Measurements from ENCODE around the gene PEA15.

GRCh38 chr1:160210561-160210960 lies 5.4 kb downstream of the PEA15 start:
- TF ChIP-seq, protein P1, sequence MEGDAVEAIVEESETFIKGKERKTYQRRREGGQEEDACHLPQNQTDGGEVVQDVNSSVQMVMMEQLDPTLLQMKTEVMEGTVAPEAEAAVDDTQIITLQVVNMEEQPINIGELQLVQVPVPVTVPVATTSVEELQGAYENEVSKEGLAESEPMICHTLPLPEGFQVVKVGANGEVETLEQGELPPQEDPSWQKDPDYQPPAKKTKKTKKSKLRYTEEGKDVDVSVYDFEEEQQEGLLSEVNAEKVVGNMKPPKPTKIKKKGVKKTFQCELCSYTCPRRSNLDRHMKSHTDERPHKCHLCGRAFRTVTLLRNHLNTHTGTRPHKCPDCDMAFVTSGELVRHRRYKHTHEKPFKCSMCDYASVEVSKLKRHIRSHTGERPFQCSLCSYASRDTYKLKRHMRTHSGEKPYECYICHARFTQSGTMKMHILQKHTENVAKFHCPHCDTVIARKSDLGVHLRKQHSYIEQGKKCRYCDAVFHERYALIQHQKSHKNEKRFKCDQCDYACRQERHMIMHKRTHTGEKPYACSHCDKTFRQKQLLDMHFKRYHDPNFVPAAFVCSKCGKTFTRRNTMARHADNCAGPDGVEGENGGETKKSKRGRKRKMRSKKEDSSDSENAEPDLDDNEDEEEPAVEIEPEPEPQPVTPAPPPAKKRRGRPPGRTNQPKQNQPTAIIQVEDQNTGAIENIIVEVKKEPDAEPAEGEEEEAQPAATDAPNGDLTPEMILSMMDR (IDR thresholded peaks at IDR 0.05; ENCODE audit: low read depth, low read length): no peak
- no peak for TF ChIP-seq POLR2A (IDR thresholded peaks at IDR 0.05; ENCODE audit: extremely low read depth, insufficient read length)
- no peak for TF ChIP-seq MYC (IDR thresholded peaks at IDR 0.05; ENCODE audit: low read depth, low read length)
- TF ChIP-seq, protein P2, sequence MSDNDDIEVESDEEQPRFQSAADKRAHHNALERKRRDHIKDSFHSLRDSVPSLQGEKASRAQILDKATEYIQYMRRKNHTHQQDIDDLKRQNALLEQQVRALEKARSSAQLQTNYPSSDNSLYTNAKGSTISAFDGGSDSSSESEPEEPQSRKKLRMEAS (IDR thresholded peaks at IDR 0.05; ENCODE audit: low read depth, low read length): no peak
